ENCODE data around the gene ARHGEF28.

DNA sequence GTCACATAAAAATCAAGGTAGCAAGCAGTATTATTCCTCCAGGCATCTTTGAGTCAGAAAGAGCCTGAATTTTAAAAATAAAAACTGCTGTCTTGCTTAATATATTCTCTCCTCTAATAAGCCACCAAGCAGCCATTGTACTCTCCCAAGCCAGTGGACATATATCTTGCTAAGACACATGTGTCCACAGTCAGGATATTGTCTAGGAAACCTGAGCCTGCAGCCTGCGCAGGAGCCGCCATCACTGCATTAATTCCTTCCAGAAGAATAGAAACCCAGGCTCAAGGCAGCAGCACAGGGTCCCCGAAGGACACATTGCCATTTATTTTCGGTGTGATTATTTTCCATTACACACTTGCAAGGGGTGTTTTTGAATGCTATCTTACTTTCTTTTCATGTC lies 345.3 kb downstream of the ARHGEF28 start:
- no peak for TF ChIP-seq YY1 (IDR thresholded peaks at IDR 0.05; ENCODE audit: insufficient read depth, insufficient read length)
- no peak for TF ChIP-seq ZNF274 (IDR thresholded peaks at IDR 0.05; ENCODE audit: low read depth, low read length)
- no peak for TF ChIP-seq SUZ12 (IDR thresholded peaks at IDR 0.05; ENCODE audit: extremely low read depth, insufficient read depth, insufficient read length)
